Stimulated activated CD8-positive, alpha-beta memory T cell treated with anti-CD3 and anti-CD28 coated beads, Interleukin-7, amount 100 ng/mL, for 24 hours (primary cell): ENCODE data around the gene PRM3.

Experiments used
- DNase-seq: peaks from one replicate; pipeline ENCODE4 v3.0.0-alpha.2; 2020; ENCODE audit warnings: low read depth

The PRM3 gene

DNA sequence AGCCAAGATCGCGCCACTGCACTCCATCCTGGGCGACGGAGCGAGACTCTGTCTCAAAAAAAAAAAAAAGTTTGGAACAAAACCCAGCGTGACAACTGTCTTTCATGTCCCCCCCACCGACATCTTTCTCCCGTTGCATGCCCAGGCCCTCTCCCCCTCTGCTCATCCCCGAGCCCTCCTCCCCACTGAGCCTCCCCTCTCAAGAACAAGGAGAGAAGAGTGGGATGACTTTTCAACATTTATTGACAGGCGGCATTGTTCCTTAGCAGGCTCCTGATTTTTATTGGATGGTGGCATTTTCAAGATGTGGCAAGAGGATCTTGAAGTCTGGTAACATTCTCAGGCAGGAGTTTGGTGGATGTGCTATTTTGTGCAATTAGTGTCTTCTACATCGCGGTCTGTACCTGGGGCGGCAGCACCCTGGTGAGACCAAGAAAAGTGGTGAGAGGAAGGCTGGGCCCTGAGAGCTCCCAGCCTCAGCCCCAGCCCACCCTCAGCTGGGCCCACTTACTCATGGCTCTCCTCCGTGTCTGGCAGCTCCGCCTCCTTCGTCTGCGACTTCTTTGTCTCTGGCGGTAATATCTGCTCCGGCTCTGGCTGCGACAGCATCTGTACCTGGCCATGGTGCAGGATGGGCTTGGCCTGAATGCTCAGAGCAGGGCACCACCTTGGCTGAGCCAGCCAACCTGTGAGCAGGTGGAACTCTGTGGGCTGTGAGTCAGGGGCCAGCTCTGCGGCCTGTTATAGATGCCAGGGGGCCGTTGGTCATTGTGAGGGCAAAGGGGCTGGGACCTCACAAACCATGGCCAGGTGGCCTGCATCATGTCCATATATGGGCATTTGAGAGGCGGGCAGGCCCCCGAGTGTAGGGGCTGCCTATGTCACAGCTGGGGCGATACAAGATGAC is 7.4 kb upstream of the PRM3 start, which contains the start of gene PRM1:
TSS of gene PRM1 (minus strand) at position 715 of the 907 bp plus-strand sequence. CDS start at position 623, 92 bp downstream.
- no peak for DNase-seq

DNA sequence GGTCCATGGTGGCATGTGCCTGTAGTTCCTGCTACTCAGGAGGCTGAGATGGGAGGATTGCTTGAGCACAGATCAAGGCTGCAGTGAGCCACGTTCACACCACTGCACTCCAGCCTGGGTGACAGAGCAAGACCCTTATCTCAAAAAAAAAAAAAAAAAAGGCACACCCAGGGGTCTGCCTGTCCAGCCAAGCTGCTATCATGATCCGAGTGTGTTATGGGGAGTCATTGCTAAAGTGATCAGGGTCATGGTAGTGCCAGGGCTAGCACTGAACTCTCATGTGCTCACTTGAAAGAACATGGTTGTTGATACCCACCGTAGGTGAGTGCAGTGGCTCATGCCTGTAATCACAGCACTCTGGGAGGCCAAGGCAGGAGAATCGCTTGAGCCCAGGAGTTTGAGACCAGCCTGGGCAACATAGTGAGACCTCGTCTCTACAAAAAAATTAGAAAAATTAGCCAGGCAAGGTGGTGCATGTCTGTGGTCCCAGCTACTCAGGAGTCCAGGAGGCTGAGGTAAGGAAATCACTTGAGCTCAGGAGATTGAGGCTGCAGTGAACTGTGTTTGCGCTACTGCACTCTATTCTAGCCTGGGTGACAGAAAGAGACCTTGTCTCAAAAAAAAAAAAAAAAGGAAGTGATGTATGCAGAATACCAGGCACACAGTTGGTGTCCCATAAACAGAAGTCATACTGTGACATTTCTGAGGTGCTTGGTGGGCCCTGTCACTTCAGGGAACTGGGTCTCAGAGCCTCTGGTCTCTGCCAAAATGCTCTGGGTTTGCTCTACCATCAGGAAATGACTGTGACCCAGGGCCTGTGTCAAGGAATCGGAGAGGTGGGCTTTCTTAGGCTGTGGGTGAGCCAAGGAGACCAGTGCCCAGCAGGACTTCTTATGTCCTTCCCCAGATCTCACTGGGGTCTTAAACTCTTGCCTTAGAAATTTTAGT is 5.5 kb upstream of the PRM3 start:
- DNase-seq: no peak

DNA sequence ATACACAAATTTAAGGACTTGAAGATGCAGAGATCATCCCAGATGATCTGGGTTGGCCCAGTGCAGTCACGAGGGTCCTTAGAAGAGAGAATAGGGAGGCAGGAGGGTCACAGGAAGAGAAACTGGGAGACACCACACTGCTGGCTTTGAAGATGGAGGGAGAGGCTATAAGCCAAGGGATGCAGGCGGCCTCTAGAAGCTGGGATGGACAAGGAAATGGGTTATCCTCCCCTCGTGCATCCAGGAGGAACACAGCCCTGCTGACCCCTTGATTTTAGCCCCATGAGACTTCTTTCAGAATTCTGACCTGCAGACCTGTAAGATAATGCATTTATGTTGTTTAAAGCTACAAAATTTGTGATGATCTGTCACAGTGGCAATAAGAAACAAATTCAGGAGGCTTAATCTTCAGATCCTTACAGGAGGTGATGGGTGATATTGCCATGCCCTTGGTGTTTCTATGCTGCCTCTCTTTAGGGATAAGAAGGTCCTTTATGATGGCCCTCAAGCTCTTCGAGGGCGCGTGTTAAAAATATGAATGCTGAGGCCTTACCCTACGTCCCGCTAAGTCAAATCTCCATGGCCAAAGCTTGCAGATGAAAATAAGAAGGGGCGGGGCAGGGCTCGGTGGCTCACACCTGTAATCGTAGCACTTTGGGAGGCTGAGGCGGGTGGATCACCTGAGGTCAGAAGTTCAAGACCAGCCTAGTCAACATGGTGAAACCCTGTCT is 4.3 kb upstream of the PRM3 start:
- DNase-seq: no peak

DNA sequence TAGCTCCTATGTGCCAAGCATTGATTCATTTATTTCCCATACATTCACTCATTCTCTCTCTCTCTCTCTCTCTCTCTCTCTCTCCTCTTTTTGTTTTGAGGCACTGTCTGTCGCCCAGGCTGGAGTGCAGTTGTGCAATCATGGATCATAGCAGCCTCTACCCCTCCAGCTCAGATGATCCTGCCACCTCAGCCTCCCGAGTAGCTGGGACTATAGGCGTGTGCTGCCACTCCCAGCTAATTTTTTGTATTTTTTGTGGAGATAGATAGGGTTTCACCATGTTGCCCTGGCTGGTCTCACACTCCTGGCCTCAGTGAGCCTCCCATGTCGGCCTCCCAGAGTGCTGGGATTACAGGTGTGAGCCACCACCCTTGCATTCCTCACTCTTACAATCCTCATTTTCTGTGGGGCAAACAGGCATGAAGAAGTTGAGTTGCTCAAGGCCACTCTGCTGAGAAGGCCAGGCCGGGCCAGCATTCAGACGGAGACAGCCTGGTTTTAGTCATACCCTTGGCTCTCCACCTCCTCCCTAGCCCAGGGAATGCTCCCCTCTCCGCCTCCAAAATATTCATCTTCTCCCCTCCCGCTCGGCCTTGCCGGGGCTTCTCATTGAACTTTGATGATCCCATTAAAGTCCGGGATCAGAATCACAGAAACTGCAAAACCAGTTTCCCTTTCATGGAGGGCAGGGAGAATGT is 3.6 kb upstream of the PRM3 start:
- no peak for DNase-seq

DNA sequence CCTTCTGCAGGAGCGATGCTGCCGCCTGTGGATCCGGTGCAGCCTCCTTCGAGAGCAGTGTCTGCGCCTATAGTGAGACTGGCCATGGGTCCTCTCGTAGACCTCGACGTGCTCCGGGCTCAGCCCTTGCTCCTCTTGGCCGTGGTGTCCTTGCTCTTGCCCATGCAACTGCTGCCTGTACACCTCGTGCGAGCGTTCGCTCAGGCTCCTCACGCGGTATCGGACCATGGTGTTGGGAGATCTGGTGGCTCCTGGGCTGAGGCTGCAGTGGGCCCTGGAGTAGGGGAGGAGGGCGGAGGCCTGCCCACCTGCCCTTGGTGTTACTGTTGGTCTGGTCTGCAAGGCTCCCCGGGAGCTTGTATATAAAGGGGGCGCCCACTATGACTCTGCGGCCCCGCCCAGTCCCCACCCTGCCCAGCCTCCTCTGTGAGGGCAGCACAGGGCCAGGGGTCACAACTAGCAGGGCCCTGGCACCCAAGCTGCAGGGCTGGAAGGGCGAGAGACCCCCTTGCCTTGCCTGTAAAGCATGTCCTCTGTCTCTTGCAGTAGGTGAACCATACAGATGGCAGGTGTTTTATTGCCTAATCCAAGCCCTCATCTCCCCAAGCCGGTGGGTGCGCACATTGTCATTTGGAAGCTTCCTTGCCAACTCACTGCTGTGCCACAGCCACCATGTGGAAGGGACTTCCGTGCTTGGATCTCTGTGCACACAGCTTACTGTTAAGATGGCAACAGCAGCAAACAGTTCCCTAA is 2.9 kb upstream of the PRM3 start, which contains the start of gene PRM2:
TSS of gene PRM2 (minus strand) at position 338 of the 753 bp plus-strand sequence. CDS start at position 228, 110 bp downstream.
- DNase-seq: no peak

DNA sequence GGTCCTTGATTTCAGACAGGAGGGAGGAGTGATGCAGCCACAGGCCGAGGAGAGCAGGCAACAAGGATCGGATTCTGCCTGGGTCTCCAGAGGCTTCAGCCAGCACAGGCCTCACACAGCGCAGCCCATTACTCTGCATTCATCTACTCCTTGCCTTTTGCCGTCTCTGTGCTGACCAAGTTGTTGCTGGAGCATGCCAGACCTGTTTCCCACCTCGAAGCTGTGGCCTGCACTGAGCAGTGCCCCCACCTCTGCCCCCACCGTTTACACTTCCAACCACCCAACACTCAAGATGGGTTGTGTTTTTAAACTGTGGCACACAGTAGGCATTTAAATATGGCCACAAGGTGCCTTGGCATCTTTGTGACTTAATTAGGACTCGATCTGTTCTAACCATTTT is 1.5 kb upstream of the PRM3 start:
- no peak for DNase-seq

DNA sequence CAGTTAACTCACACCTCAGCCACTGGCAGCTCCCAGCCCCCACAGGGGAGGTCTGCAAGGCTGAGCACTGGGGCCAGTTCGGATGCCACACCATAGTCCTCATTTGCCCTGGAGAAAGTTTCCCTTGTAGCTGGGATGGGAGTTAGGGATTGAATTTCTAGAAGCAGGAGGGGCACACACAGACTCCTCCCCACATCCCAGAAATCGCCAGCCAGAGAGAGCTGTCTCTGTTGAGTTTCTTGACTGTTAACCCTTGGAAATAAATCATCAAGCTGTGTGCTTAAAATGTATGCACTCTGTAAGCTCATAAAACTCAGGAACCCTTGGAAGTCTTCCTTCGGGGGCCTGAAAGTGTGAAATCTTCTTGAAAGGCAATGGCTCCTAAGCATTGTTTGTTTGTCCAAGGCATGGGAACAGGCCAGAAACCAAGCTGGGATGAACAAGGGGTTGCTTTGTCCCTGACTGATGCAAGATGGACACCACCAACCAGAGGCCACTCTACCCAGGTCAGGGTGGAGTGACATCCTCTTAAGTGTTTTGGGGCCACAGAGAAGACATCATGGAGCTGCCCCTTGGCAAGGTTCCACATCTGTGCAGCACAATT is 394 bp upstream of the PRM3 start:
- no peak for DNase-seq

DNA sequence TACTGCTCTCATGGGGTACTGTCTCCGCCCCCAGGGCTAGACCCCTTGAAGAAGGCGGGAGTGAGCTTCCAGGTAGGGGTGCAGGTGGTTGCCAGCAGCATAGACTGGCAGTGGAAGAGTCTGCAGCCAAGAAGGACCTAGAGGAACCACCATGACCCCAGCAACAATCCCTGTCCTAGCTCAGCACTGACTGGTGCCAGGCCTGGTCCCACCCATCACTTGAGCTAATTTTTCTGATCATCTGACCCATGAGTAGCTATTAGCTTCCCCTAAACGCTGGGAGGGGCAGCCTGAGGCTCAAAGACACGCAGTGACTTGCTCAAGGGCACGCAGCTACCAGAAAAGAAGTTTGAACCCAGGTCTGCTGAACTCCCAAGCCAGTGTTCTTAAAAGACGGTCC is 945 bp downstream of the PRM3 start:
- no peak for DNase-seq

DNA sequence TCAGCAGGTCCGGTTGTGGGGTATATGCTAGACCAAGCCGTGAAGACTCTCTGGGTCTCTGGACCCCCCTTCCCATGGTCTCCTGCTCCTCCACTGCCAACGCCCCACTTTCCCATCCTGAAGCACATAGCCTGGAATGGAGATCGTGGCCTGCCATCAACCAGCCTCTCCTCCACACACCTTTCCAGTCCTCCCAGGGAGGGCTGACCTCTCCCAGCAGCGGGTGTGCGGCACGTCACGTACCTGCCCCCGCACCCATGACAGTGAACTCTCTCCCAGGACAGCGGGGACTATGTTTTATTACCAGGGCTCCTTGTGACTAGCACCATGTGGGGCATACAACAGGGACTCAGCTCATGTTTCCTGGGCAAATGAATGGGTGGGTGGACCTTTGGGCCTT is 1.8 kb downstream of the PRM3 start:
- no peak for DNase-seq

DNA sequence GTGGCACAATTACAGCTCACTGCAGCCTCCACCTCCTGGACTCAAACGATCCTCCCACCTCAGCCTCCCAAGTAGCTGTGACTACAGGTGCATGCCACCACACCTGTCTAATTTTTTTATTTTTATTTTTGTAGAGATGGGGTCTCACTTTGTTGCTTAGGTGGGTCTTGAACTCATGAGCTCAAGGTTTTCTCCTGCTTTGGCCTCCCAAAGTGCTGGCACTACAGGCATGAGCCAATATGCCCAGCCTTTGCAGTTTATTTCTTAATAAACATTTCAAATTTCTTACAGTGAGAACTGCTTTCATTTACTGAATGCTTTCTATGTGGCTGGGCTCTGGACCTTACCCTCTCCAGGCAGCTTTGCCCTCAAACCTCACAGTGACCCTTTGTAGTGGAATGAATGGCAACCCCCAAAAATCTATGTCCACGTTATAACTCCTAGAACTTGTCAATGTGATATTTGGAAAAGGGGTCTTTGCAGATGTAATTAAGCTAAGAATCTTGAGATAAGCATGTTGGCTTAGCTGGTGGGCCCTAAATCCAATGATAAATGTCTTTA is 2.7 kb downstream of the PRM3 start:
- DNase-seq: no peak

DNA sequence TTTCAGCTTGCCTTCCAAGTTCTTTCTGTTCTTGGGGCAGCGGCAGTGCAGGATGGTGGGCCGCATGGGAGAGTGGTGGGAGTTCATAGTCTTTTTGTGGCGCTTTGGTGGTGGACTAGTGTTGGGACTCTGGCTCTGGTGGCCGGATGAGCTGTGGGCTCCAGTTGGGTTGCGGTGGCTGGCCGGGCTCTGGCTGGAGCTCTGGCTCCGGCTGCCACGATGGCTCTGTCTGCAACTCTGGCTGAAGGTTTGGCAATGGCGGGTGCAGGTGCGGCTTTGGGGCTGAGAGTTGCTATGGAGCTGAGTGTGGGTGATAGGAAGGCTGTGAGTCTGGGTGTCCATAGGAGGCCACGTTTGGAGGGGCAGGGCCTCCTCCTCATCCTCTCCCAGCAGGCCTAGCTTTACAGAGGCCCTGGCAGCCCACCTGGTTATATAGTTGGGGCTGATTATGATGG is 4.5 kb downstream of the PRM3 start, which contains the start of gene TNP2:
TSS of gene TNP2 (minus strand) at position 405 of the 455 bp plus-strand sequence. CDS start at position 342, 63 bp downstream.
- DNase-seq: no peak

DNA sequence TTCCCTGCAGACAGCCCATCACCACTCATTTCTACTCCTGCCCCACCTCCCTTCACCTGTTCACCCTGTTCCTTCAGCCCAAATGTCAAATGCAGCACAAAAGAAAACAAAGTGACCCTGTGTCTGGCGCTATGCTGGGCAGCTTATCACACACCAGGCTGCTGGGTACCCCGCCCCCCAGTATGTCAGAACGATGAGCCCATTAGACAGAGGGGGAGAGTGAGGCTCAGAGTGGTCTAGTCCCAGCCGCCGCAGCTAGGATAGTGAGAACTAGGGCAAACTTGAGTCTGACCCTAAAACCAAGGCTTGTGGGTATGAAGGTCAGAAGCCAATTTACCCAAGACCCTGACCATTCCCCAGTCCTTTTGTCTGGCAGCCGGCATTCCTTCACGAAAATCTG is 8.3 kb downstream of the PRM3 start:
- DNase-seq: no peak

DNA sequence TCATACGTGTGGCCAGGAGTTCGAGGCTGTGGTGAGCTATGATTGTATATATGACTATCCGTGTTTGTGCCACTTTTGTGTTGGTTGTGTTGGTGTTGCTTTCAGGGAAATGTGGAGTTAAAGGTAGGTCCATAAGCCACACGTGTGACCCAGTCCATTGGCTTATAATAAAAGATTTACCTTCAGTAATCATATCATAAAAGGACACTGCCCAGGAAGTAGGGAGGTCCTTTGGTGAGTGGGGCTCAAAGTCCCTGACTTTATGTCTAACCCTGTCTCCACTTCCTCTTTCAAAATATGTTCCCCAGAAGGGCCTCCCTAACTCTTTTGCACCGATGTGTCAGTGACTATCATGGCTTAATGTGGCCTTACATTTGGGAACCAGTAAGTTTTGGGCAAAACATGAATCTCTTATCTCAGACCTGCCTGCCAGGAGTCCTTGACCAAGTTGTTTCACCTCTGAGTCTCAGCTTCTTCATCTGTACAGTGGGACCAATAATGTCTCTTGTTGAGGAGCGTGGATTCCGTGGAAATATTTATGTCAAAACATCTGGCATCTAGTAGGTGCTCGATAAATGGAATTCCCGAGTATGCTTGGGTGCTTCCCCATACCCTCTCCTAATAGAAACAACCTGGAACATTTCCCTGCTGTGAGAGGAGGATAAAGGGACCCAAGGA is 9.1 kb downstream of the PRM3 start:
- no peak for DNase-seq

DNA sequence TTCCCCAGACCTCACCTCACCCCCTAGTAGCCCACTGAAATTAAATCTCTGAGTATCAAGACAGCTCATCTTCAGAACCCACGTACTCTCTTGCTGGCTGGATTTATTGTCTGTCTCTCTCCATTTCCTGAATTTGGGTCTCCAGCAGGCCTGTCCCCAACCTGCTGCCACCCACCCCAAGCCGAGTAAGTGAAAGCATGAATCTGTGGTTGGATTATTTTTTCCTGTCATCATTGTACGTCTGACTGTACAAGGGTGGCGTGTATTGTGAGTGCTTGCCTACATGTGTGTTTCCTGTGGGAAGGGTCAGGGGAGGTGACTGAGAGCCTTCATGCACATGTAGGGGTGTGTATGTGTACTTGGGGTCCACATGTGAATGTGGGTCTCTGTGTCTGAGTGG is 9.7 kb downstream of the PRM3 start:
- DNase-seq: no peak

DNA sequence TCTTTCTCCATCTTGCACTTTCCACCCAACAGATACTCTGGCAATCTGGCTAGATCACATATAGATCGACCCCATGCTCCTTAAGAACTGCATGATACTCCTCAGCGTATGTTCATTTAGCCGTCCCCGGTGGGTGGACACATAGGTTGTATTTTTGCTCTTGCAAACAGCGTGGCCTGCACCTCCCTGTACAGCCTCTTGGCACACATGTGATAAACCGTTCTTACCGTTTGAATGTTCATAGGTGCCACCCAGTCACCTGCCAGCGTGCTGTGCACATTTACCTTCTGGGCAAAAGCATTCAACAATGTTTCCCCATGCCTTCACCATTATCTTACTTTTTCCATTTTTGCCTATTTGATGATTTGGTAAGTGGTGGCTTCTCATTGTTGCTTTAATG is 10.5 kb downstream of the PRM3 start:
- no peak for DNase-seq

DNA sequence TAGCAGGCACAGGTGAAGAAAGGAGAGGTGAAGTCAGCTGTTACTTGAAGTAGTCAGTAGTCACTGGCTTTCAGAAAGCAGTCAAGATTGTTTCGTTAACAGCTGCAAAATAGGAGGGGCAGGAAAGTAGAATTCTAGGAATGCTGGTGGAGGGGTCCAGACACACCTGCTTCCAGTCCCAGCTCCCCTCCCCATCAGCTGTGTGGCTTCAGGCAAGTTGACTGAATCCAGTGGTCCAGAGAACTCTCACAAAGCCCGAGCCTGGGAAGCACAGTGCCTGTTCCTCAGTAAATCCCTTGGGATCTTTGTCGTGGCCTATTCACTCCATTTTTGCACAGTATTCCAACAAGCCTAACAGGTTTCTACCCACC is 12.8 kb downstream of the PRM3 start:
- DNase-seq: no peak

DNA sequence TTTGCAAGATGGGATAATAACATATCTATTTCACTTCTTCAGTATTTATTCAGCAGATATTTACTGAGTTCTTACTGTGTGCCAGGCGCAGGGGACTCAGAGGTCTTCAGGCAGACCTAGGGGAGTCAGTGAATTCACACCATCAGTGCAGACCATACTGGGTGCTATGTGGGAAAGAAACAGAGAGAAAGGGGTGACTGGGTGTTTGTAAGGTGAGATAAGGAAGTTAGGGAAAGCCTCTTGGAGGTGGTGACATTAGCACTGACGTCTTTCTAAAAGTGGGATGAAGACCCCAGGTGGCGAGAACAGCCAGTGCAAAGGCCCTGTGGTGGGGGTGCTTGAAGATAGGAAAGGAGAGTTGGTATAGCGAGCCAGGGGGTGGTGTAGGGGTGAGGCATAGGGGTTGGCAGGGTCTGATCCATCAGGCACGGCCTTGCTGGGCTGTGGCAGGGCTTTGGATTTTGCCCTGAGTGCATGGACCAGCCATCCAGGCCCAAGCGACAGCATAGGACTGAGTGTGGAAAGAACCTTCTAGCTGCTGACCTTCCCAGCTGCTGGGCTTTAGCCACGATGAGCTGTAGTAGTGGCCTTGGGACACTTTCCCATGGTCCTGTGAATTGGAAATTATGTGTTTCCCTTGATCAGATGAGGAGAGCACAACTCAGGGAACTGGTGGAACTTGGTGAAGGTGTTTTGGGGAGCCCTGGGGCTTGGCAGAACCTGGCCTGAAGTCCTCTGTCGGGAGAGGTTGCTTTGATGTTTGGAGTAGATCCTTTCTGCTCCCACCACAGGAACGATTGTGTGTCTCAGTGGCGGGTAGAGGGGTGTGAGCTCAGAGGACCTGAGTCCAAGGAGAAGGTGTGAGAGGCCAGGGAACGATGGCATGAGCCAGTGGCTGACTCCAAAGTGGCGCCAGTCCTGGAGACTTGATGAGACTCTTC is 13.5 kb downstream of the PRM3 start:
- no peak for DNase-seq
